ENCODE measurements around the gene NPPC.

DNA sequence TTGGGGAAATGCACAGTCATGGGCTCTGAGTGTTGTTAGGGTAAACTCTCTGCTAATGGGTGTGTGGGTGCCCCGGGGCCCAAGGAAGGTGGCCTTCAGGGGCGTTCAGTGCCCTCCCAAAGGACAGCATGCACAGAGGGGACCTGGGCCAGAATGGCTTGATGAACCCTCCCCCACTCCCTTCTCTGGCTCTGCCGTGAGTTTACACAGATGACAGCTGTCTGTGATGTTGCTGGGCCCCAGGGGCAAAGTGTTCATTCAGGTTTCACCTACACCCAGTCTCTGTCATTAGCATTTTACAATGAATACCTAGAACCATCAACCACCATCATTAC is 3.2 kb downstream of the NPPC start:
- TF ChIP-seq, protein P1, sequence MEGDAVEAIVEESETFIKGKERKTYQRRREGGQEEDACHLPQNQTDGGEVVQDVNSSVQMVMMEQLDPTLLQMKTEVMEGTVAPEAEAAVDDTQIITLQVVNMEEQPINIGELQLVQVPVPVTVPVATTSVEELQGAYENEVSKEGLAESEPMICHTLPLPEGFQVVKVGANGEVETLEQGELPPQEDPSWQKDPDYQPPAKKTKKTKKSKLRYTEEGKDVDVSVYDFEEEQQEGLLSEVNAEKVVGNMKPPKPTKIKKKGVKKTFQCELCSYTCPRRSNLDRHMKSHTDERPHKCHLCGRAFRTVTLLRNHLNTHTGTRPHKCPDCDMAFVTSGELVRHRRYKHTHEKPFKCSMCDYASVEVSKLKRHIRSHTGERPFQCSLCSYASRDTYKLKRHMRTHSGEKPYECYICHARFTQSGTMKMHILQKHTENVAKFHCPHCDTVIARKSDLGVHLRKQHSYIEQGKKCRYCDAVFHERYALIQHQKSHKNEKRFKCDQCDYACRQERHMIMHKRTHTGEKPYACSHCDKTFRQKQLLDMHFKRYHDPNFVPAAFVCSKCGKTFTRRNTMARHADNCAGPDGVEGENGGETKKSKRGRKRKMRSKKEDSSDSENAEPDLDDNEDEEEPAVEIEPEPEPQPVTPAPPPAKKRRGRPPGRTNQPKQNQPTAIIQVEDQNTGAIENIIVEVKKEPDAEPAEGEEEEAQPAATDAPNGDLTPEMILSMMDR (IDR thresholded peaks at IDR 0.05; ENCODE audit: insufficient read depth, low read depth, low read length), result no peak
- no peak for TF ChIP-seq EZH2 (IDR thresholded peaks at IDR 0.05; ENCODE audit: insufficient read depth, low read length)

Measured in astrocyte (in vitro differentiated cells and primary cell).